ENCODE results near the gene ZNG1E. TPM values are rescaled to one million over a fixed set of nuclear protein-coding genes. Genes with fewer than 3 reads are reported as not detected.

The ZNG1E gene
- total RNA-seq, 4 donors from 2014 or later: 7.7 to 15.9 (median 10.6) TPM

Other genes with a start within 250 kb of the ZNG1E start
- under 1 TPM in 1 of 4 donors, not detected in 3; 0.16 TPM for gene FOXD4L4, start 61.2 kb downstream of the ZNG1E start, total RNA-seq